SHP77 (cell line): ENCODE results near the gene IL20.
A peak's percentile ranks its signal among the peaks of the same experiment; 100 is the strongest.

Source experiments
- DNase-seq, 2 experiments: peaks; one replicate each; lab custom pipeline; 2025; lab: John Stamatoyannopoulos, UW

IL20 gene

GRCh38 chr1:206880314-206880713 lies 14.9 kb downstream of the IL20 start:
- DNase-seq: no peak

GRCh38 chr1:206882555-206882954 lies 17.1 kb downstream of the IL20 start:
- no peak for DNase-seq

GRCh38 chr1:206883160-206883559 lies 17.7 kb downstream of the IL20 start:
- no peak for DNase-seq

- DNase-seq: no peak
Measured at GRCh38 chr1:206883876-206884275, 18.5 kb downstream of the IL20 start.

- no peak for DNase-seq
Measured at GRCh38 chr1:206885341-206886060, 20.1 kb downstream of the IL20 start.

DNA sequence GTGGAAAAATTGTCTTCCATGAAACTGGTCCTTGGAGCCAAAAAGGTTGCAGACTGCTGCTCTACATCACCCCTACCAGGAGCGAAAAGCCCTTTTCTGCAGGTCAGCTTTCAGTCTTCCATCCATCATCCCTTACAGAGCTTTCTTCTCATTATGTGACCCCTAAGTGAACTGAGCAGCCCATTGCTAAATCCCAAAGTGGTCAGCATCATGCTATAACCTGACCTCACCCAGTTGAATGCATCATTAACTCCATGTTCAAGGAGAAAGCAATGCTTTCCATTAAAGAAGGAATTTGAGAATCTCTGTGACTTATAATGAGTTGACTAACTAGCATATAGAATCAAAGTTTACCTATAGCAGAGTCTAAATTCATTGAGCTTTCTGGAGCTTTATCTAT lies 21.4 kb downstream of the IL20 start:
- no peak for DNase-seq

DNA sequence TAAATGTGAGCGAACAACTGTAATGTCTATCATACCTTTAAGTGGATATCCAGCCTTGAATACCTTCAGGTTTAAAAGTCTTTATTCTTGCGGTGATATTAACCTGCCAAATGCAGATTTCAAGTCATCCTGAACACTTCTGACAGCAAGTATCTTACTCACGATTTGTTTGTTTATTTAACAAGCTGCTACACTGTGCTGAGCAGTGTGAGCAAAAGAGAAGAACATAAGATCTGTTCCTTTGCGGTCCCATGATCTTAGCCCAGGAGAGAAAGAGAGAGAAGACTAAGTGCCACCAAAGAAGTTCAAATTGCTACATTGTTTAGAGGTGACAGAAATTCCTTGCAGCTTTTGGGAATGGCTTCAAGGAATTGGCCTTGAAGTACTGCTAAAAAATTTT lies 22.3 kb downstream of the IL20 start:
- no peak for DNase-seq

- peak in 1 of 2 experiments; percentile 20 for DNase-seq
Measured at GRCh38 chr1:206890125-206891060, 25.0 kb downstream of the IL20 start.

DNA sequence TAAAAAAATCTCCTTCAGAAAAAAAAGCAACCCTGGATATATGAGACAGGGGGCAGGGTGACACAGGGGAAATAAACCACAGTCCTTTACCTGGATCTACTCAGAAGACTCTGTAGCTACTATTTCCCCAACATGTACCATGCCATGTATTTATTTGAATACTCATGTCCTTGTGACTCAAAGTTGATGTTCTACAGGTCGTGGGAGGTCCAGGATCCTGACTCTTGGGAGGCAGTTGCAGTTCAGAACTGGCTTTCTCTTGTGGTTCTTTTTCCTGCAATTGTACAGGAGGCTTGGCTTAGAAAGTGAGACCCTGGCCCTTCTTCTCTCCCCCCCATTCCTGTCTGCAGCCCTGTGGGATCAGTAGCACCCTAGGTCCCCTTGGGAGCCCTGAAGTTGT lies 26.0 kb downstream of the IL20 start:
- DNase-seq: no peak

DNA sequence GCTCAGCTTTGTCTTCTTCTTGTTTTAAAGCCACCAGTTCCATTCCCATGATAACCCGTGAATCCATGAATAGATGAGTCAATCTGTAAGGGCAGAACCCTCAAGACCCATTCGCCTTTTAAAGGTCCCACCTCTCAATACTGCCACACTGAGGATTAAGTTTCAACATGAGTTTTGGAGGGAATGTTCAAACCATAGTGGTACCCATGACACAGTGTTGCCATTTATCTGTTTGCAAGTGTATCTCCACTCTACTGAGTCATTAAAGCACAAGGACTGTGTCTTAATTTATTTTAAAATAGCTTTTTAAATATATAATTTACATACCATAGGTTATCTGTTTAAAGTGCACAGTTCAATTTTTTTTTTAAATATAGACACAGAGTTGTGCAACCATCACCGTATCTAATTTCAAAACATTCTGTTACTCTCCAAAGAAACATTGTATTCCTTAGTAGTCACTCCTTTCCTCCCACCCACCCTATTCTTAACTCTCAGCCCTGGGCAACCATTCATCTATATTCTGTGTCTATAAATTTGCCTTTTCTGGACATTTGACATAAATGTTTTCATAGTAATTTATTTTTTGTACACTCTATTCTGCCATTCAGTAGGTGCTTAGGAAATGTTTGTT lies 27.0 kb downstream of the IL20 start:
- DNase-seq: no peak

GRCh38 chr1:206893380-206893779 lies 28.0 kb downstream of the IL20 start:
- DNase-seq: no peak

DNA sequence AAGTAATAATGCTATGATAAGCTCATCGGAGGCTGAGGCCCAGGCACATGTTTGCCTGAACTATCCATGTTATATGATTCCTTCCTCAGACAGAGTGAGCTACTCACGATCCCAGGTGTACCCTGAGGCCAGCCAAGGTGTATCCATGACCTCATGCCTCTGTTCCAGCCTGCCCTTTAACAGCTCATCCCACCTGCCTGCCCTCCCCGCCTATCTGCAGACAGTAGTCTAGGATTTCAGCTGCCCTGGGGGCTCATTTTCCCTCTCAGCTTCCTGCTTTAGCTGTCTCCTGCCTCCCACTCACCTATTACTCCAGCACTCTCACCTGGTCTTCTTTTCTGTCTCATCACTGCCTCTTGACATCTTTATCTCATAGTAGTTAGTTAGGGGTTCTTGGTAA lies 29.9 kb downstream of the IL20 start:
- no peak for DNase-seq

DNA sequence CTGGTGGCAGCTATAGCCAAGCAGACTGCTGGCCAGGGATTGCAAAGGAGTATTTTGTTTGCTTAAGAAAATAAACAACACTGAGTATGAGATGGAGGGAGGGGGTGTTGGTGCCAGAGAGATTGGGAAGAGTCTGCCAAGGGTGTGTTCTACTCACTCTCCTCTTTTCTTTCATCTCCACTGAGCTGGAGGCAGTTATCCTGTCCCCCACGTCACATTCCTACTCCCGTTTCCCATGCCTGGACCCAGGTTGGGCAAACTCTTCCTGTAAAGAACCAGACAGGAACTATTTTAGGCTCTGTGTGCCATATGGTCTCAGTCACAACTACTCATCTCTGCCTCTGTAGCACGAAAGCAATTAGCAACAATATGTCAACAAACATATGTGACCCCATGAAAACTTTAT lies 30.4 kb downstream of the IL20 start:
- DNase-seq: no peak

DNA sequence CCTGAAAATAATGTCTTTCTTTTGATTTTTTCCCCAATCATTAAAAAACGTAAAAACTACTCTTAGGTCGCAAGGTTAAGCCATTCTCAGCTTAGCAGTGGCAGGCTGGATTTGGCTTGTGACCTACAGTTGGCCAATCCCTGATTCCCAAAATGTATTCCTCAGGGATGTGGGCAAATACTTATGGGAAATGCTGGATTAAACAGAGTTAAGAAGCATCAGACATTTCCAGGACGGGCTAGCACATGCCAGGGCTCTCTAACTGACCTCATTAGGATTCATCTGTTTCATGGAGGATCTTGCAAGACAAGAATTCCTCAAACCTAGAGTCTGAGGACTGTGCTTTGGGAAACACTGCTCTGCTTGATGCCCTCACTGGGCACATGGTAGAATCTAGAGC lies 30.8 kb downstream of the IL20 start:
- DNase-seq: no peak

DNA sequence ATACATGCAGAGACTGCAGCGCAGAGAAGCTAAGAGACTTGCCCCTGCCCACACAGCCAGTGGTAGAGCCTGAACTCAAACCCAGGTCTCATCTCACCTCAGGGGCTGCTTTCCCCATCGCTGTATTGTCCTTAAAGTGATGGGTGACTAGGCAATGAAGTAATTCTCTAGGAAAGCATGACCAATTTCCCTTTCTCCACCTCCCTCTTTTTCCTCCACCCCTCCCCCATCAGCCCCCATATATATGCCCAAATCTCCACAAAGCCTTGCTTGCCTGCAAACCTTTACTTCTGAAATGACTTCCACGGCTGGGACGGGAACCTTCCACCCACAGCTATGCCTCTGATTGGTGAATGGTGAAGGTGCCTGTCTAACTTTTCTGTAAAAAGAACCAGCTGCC lies 31.8 kb downstream of the IL20 start, which contains the start of gene IL24:
TSS of gene IL24 (plus strand) at position 269 of the 400 bp plus-strand sequence. CDS start 390 bp downstream, outside the sequence.
- no peak for DNase-seq

DNA sequence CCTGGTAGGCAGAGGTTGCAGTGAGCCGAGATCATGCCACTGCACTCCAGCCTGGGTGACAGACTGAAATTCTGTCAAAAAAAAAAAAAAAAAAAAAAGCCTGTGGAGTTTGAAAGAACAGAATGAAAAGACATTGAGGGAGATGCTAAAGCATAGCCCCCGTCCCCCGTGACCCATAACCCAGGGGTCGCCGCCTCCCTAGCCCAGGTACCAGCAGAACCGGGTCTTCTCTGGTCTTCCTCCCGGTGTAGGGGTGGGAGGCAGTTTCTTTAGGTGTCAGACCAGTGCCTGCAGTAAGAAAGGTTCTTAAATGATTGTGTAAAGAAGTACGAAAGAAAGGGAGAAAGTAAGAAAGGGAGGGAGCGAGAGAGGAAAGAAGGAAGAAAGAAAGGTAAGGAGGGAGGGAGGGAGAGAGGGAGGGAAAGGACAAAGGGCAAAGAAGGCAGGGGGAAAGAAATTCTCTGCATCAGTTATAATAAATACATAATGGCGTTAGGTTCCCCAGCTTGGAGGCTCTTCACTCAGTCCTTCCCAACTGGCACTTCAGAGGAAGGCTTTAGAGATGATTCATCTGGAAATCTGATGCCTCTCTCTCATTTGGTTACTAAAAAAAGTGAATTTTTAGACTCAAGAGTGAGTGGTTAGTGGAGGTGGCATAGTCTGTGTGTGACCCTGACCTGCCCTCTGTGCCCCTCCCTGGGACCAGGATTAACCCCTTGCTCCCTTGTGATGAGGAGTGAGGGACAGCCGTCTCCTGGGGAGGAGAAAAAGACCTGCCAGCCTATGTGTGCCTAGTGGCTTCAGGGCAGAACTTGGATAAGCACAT lies 32.9 kb downstream of the IL20 start:
- no peak for DNase-seq

DNA sequence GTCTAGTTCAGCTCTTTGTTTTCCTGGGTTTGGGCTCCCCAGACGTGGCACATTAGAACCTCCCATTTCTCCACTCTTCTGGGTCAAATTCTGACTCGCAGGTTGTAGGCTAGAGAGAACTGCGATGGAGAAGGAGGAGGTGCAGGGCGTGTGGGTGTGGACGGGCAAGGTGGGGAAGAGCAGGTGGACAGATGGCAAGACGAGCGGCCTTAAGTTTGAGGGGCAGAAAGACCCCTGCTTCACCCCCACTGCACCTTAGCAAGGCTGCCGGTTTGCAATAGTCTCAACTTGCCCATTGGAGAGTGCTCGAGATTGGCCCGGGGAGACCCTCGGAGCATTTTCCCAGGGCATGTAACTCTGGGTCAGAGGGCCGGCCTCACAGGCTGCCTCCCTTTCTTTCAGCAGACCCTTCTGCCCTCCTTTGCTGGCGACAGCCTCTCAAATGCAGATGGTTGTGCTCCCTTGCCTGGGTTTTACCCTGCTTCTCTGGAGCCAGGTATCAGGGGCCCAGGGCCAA lies 33.5 kb downstream of the IL20 start:
- no peak for DNase-seq

DNA sequence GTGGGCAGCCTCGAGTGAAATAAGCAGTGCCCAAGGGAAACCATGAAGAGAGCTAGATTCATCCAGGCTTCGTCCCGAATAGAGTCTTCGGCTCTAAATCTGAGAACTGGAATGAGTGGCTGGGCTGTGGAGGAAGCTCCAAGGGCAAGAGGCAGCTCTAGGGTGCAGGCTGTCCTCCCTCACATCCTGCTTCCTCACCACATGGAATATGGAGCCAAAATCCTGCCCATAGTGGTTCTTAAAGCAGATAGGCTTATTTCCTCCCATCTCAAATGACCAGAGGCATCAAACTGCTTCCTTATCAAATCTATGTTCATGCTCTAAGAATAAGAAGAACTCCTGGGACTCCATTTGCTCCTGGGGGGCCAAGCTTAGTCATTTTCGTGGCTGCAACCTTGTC lies 34.3 kb downstream of the IL20 start:
- DNase-seq: no peak

- no peak for DNase-seq
Measured at GRCh38 chr1:206900149-206900548, 34.7 kb downstream of the IL20 start.

- DNase-seq: no peak
Measured at GRCh38 chr1:206901944-206902343, 36.5 kb downstream of the IL20 start.

GRCh38 chr1:206902702-206903101 lies 37.3 kb downstream of the IL20 start:
- DNase-seq: no peak

DNA sequence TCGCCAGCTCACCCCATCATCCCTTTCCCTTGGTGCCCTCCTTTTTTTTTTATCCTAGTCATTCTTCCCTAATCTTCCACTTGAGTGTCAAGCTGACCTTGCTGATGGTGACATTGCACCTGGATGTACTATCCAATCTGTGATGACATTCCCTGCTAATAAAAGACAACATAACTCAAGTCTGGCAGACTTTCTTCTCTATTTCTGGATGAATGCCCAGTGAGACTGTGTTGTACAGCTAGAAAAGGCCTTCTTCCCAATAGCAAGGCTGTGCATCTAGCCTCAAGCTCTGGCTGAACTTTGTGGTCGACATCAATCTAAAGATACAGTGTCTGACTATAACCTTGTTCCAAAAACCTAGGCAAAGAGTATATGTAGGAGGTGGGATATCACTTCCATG lies 38.3 kb downstream of the IL20 start:
- DNase-seq: no peak
